ENCODE data around the gene TMEM266.

Gene TMEM266

GRCh38 chr15:76189106-76189505 lies 129.3 kb downstream of the TMEM266 start:
- no peak for DNase-seq

- DNase-seq: no peak
Observed at GRCh38 chr15:76190070-76190564, 130.3 kb downstream of the TMEM266 start.

- peak; percentile 45 to 85 (median 67) for DNase-seq
Observed at GRCh38 chr15:76190751-76191538, 131.2 kb downstream of the TMEM266 start.

- no peak for DNase-seq
Observed at GRCh38 chr15:76191539-76192244, 131.9 kb downstream of the TMEM266 start.

- DNase-seq: no peak
Observed at GRCh38 chr15:76192715-76193114, 132.9 kb downstream of the TMEM266 start.

GRCh38 chr15:76193934-76194333 lies 134.1 kb downstream of the TMEM266 start:
- DNase-seq: no peak

GRCh38 chr15:76195506-76196268 lies 135.9 kb downstream of the TMEM266 start:
- DNase-seq: no peak

GRCh38 chr15:76196269-76197231 lies 136.8 kb downstream of the TMEM266 start:
- DNase-seq: peak in 2 of 3 experiments; percentile 13 to 15

- no peak for DNase-seq
Observed at GRCh38 chr15:76197703-76198455, 138.1 kb downstream of the TMEM266 start.

- DNase-seq: no peak
Observed at GRCh38 chr15:76198456-76199105, 138.8 kb downstream of the TMEM266 start.

- DNase-seq: no peak
Observed at GRCh38 chr15:76199106-76200082, 139.6 kb downstream of the TMEM266 start.

- no peak for DNase-seq
Observed at GRCh38 chr15:76200083-76200465, 140.3 kb downstream of the TMEM266 start.

- DNase-seq: no peak
Observed at GRCh38 chr15:76200641-76201105, 140.9 kb downstream of the TMEM266 start.

- no peak for DNase-seq
Observed at GRCh38 chr15:76201536-76202255, 141.9 kb downstream of the TMEM266 start.

- no peak for DNase-seq
Observed at GRCh38 chr15:76203346-76204108, 143.7 kb downstream of the TMEM266 start.

- DNase-seq: no peak
Observed at GRCh38 chr15:76204109-76204845, 144.5 kb downstream of the TMEM266 start.

GRCh38 chr15:76204916-76205460 lies 145.2 kb downstream of the TMEM266 start:
- DNase-seq: no peak

All from NCI-H1417 (cell line).